ENCODE results near the gene MCTP1.

The MCTP1 gene

DNA sequence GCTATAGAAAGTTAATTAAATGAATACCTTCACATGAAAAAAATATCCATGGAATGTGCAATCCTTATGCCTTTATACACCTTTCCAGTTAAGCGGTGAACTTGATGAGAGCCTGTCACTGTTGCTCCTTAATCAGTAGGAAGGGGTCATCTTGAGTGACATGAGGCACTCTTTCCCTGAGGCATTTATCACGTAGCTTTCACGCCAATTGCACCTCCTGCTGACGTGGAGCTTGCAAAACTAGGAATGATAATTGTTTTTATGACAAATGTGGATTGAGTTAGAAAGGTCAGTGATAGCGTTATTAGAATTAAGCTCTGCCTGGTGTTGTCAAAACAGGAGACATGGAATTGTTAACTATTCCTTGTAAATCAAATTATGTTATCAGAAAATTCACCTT, 586.7 kb downstream of the MCTP1 start:
- DNase-seq (ENCODE audit: low read depth): no peak

DNA sequence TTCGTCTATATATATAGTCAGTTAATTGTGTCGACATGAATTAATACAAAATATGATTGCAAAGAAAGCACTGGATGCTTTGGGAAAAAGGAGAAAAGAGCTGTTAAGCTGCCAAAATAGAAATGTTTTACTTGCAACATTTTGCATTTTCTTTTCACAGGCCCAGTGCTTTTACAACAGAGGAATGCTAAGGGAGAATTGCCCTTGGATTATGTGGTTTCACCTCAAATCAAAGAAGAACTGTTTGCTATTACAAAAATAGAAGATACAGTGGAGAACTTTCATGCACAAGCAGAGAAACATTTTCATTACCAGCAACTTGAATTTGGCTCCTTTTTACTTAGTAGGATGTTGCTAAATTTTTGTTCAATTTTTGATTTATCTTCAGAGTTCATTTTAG, 590.2 kb downstream of the MCTP1 start:
- DNase-seq (ENCODE audit: low read depth): peak; percentile 44

DNA sequence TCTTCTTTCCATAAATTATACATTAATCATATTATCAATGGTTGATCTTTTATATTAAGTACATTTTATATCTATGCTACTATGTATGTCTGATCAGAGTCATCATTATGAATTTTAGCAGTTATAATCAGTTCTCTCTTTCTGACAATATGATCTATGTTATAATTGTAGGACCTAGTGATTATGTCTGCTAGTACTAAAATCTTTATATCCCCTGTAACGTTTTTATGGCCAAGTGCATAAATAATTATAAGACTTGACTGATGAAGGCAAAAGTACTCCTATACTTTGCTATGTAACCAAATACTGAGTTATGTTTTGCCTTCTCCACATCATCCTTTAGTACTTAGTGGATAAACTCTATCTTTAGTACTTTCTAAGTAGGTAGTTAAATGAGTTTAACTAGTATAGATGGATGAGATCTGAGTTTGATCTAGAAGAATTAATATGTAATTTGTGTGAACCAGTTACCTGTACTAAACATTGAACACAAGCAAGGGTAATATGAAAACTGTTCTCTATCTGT, 591.0 kb downstream of the MCTP1 start:
- no peak for DNase-seq (ENCODE audit: low read depth)

DNA sequence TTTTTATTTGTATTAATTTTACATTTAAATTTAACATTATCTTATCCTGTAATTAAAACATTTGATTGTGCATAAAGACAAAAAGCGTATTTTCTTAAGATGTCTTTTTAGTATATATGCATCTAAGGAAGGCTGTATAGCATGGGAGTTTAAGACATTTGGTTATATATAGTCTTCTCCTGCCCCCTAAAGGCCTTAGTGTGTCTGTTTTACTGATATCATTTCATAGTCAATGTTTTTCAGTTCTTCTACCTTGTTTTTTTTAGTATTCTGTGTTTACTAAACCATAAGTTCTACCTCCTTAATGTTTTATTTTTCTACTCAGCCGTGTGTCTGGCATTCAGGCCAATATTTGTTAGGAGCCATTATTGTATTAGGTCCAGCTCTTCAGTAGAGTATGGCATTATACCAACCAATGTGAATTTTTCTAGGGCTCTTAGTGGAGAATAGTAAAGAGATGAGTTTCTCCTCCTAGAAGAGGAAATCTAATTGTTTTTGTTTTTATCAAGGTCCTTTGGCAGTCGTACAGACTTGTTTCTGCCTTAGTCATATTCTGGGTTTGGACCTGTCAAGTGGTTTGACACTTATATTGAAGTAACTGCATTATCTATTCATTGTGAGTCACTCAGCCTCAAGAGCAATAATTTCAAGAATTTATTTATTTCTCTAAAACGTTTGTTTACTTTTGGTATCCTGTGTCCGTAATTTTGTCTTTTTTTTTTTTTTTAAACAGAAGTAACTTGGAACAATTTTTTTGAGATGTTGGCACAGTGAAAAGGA, 591.7 kb downstream of the MCTP1 start:
- DNase-seq (ENCODE audit: low read depth): peak; percentile 97

DNA sequence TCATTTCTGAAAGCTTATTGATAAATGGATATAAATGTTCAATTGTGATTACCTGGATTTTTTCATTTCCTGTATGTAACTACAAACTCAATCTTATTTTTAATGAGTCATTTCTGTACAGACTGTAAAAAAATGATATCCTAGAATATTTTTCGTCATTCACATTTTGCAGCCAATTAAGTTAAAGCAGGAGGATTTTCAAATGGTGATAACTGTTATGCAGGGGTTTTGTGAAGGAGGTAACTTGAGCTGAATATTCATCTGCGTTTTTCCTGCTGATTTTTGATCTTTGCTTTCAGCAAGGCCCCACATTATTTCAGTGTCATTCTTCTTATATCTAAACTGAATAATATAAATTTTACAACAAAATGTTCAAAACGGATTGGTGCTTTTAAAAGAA, 592.3 kb downstream of the MCTP1 start:
- no peak for DNase-seq (ENCODE audit: low read depth)

DNA sequence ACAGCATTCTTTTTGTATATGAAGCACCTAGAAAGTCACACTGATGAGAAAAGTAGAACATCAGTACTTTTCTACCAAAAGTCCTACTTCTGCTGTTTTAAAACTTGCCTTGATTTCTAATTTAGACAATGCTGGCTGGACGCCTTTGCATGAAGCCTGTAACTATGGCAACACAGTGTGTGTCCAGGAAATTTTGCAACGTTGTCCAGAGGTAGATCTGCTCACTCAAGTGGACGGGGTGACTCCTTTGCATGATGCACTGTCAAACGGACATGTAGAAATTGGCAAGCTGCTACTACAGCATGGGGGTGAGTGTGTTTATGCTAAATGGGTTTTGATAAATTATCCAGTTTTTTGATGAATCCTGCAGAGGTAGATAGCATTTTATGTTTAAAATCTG, 592.9 kb downstream of the MCTP1 start:
- DNase-seq (ENCODE audit: low read depth): peak; percentile 21

DNA sequence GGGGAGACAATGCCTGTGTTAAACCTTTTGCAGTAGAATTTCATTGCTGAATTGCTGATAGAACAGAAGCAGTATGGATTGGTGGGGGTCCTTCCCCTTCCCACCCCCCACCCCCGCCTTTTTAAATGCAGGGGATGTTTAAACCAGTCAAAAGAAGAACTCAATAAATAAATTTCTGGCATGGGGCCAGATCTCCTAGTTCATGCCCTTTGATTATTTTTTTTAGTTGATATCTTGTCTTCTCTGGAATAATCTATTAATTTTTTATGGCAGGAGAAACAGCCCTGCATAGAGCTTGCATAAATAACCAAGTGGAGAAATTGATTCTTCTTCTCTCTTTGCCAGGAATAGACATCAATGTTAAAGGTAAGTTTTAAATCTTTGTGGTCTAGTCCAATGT, 593.6 kb downstream of the MCTP1 start:
- no peak for DNase-seq (ENCODE audit: low read depth)

DNA sequence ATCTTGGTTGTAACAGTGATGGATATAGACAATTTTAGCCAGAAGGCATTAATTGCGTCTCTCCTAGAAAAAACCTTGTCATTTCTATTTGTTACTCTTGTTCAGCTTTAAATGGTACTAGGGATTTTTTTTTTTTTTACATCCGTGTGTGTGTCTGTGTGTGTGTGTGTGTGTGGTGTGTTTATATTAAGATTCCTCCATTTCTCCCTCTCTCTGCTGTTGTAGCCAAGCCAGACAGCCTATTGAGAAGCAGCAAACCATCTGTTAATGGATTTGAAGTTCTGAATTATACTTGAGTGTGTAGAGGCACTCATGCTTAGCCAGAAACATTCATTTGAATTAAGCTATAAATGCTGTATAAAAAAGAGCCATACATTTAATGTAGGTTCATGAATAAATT, 594.1 kb downstream of the MCTP1 start:
- DNase-seq (ENCODE audit: low read depth): no peak

DNA sequence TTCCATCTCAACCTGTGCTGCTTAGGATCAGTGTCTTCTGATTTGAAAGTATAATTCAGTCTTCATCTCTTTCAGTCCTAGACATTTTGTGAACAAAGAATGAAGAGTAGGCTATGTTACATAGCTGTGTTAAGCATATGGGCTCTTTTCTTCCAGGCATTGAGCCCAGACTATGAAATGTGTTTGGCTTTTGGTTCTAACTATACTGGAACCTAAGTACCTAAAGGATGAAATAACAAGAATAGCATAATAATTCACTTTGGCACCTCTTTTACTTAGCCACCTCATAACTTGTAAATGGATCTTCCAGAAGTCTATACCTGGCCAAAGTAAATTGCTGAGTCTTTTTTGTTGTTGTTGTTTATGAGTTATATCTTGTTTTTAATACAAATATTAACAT, 595.0 kb downstream of the MCTP1 start:
- DNase-seq (ENCODE audit: low read depth): no peak

DNA sequence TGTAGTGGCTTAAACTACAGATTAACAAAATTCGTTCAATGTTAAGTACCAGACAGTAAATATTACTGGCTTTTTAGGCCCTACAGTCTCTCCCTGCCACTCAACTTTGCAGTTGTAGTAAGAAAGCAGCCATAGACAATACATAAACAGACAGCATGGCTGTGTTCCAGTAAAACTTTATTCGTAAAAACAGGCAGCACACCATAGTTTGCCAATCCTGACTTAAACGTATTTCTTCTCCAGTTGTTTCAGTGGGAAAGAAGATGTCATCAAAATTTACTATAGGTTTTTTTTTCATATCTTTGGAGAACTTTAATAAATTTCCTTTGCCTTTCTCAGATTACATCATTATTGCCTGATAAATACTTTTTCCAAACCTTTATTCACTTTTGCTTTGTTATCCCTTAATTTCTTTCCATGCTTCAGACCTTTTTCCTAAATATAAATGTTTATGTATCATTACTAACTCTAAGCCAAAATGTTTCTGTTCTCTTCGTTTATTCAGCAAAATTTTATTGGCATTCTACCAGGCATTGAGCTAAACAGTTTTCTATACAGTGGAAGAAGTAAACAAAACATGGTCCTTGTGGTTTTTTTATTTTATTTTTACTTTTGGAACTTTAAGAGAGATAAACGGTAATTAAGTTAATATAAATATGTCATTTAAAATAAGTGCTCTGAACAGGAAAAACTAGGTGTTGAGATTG, 601.9 kb downstream of the MCTP1 start:
- no peak for DNase-seq (ENCODE audit: low read depth)

DNA sequence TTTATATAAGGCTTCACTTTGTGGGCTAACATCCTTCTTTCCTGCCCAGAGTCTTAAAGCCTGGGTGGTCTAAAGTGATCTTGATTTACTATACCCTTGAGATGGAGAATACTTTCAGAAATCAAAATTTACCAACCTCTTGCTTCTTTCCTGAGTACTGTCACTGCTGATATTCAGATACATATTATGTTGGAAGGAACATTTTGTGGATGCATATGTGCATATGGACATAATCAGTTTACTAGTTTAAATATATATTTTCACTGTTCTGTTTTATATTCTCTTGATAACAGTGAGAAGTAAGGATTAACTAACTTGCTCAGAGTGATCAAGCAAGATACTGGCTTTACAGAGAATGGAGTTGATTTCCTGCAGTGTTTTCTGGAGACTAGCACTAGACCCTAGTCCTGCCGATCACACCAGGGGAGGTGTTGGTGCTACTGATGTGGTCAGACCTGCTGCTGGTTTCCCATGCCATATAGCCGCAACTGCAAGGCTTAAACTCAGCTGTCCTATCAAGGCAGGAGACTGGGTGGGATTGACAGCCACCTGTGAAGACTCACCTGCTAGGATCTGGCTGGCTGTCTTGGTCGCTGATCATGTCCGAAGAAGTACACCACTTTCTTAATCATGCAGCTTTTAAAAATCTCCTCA, 608.8 kb downstream of the MCTP1 start:
- DNase-seq (ENCODE audit: low read depth): no peak

DNA sequence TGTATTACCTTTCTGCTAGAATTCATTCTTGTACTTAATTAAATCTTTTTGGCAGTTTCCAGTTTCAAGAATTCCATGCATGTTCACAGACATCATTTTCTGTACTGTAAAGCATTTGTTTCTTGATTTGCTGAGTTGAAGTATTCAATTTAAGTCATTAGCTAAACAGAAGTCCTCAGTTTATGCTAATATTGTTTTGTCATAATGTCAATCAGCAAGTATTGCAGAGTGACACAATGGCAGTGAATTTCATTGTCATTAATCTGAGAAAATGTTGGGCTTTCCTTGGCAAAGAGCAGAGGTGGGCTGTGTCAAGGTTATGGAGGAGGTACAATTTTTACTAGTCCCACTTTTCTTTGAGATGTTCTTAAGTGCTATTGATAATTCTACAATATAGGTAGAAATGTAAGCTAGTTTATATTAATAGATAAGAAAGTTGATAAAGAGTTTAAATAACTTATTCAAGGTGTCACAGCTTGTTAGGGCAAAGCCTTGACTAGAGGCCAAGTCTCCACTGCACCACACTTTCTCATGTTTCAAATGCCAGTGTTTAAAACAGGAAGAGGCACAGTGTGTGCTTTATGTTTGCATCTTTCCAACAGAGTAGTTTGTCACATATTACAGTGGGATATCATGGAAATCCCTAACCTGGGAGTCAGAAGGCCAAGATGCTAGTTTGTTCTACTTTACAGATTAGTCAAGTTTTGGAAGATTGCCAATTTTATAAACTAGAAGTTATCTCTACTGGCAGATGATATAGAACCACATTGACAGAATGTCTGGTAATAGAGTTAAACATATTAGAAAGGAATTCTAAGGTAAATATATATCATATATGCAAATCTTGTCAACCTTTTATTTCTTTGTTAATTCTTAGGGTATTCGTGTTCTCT, 610.2 kb downstream of the MCTP1 start:
- DNase-seq (ENCODE audit: low read depth): no peak

DNA sequence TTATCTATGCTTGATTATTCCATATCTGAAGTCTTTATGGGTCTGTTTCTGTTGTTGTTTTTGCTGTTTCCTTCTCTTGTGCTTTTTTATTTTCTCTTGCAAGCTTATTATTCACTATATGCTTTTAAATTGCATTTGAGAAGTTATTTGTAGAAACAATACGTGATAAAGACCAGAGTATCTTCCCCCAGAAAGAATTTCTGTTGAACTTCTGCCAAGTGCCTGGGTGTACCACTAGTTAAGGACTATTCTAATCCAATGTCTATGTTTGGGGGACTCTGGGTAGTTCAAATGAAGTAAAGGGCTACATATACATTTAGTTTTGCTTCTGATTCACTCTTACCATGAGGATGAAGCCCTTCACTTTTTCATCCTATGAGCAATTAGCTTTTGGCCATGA, 612.1 kb downstream of the MCTP1 start:
- DNase-seq (ENCODE audit: low read depth): no peak

DNA sequence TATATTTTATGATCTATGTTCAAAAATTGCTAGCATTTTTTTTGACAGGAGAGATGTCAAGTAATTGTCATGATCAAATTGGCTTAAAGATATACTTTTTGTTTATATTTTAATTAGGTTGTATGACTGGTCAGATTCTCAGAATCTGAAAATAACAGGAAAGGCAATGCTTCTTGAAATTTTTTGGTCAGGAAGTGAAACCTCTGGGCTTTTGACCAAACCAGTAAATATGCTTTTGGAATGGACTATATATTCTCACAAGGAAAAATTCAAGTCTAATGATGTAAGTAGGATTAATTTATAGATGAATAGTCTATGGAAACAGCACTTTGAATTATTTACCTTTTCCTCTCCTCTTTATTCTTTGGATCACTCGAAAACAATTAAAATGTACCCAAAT, 614.2 kb downstream of the MCTP1 start:
- no peak for DNase-seq (ENCODE audit: low read depth)

DNA sequence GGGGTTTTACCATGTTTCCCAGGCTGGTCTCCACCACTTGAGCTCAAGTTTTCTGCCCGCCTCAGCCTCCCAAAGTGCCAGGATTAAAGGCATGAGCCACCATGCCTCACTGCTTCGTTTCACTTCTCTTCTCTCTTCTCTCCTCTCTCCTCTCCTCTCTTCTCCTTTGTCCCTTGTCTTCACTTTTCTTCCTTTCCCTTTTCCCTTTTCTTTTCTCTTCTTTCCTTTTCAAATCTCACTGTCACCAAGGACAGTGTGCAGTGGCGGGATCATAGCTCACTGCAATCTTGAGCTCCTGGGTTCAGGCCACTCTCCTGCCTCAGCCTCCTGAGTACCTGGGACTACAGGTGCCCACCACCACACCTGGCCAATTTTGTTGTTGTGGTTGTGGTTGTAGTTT, 617.0 kb downstream of the MCTP1 start:
- DNase-seq (ENCODE audit: low read depth): no peak

DNA sequence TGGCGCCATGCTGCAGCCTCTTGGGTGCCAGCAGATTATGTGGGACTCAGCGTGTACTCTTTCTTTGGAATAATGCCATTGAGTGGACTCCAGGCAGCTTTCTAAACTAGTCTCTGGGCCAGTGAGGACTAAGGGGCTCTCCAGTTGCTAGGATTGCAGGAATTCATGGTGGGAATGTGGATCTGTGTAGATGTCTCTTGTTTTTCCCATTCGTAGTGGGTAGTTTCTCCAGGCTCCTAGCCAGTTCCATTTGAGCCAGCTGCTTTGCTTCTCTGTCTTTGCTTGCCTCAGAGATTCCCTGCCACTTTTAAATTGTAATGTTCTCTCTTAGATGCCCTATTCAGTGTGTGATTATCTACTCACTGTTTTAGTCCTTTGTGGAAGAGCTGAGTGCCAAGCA, 623.8 kb downstream of the MCTP1 start:
- DNase-seq (ENCODE audit: low read depth): no peak

DNA sequence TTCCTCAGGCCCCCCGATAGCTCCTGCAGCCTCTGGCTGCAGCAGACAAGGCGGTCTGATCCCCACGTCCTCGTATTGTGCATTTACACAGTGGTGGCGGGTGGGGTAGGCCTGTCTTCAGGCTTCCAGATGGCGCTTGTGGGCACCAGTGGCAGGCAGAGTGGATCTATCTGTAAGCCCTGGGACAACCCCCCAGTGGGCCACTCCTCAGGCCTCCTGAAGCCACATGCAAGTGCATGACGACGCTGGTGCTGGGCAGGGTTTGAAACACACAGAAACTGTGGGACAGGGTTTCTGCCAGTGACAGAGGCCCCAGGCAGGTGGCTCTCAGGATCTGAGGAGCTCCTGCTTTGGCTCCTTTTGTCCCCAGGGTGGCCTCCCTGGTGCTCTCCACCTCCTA, 624.4 kb downstream of the MCTP1 start:
- DNase-seq (ENCODE audit: low read depth): no peak

DNA sequence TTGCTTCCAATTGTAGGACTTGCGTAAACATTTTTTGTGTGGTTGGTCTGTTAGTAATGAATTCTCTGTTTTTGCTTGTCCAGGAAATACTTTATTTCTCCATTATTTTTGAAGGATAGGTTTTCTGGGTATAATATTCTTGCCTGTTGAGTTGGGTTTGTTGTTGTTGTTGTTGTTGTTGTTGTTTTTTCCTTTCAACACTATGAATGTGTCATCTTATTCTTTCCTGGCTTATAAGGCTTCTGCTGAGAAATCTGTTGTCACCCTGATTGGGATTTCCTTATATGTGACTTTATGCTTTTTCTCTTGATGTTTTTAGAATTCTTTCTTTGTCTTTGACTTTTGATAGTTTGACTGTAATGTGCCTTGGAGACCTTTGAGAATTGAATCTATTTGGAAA, 626.6 kb downstream of the MCTP1 start:
- DNase-seq (ENCODE audit: low read depth): no peak
